Measurements from ENCODE around the gene SMIM1.
"Not testable (repeated sequence)": the region's sequence is repeated elsewhere in the genome, so short reads cannot be mapped to it uniquely, and the experiment has no call there.

SMIM1 gene

DNA sequence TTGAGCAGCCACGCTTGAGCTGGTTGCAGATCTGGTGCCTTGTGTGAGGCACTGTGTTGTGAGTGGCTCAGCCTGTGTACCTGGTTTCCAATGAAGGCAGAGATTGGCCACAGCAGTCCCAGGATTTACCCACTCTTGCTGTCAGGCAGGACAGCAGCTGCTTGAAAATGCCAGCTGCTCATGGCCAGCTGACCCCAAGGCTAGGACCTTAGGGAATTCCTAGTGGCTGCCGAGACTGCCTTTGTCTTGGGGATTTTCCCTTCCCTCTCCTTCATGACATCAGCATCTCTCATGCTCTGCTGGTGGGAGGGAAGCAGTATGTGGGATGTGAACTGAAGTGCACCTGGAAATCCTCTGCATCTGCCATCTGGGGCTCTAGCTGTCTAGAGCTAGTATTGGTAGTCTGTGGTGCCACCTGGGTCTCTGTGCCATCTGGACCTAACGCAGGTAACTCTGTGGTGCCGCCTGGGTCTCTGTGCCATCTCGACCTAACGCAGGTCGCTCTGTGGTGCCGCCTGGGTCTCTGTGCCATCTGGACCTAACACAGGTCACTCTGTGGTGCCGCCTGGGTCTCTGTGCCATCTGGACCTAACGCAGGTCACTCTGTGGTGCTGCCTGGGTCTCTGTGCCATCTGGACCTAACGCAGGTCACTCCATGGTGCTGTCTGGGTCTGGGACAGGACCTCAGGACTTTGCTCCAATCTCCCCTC, 27.6 kb downstream of the SMIM1 start:
- Histone ChIP-seq H3K4me3 (ENCODE audit: low read depth, low read length) (no peak overlapping the region), H3K36me3 (replicated peaks) (no peaks in the 10 kb centered on the region), H3K27me3 (replicated peaks) (no peaks in the 10 kb centered on the region), H3K27ac (no peak overlapping the region)
- in situ Hi-C loops (cut with HindIII; ENCODE audit: low pct_ligation_motif_present, low sequenced_read_pairs) = no loop called here
- TF ChIP-seq, protein P1, sequence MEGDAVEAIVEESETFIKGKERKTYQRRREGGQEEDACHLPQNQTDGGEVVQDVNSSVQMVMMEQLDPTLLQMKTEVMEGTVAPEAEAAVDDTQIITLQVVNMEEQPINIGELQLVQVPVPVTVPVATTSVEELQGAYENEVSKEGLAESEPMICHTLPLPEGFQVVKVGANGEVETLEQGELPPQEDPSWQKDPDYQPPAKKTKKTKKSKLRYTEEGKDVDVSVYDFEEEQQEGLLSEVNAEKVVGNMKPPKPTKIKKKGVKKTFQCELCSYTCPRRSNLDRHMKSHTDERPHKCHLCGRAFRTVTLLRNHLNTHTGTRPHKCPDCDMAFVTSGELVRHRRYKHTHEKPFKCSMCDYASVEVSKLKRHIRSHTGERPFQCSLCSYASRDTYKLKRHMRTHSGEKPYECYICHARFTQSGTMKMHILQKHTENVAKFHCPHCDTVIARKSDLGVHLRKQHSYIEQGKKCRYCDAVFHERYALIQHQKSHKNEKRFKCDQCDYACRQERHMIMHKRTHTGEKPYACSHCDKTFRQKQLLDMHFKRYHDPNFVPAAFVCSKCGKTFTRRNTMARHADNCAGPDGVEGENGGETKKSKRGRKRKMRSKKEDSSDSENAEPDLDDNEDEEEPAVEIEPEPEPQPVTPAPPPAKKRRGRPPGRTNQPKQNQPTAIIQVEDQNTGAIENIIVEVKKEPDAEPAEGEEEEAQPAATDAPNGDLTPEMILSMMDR (IDR thresholded peaks at IDR 0.05; ENCODE audit: low read depth, low read length, missing control alignments) = no peak
- DNase-seq = no peak

DNA sequence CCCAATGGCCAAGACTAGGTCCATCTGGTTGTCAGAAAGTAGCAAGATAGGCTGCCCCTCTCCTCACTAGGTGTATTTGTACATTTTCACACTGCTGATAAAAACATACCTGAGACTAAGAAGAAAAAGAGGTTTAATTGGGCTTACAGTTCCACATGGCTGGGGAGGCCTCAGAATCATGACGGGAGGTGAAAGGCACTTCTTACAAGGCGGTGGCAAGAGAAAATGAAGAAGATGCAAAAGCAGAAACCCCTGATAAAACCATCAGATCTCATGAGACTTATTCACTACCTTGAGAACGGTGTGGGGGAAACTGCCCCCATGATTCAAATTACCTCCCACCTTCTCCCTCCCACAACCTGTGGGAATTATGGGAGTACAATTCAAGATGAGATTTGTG, 28.2 kb downstream of the SMIM1 start:
- H3K36me3 ChIP-seq (replicated peaks); H3K27me3 ChIP-seq (replicated peaks); in situ Hi-C loops (cut with HindIII; ENCODE audit: low pct_ligation_motif_present, low sequenced_read_pairs); DNase-seq; H3K4me3 ChIP-seq (ENCODE audit: low read depth, low read length); H3K27ac ChIP-seq: not testable (repeated sequence)

DNA sequence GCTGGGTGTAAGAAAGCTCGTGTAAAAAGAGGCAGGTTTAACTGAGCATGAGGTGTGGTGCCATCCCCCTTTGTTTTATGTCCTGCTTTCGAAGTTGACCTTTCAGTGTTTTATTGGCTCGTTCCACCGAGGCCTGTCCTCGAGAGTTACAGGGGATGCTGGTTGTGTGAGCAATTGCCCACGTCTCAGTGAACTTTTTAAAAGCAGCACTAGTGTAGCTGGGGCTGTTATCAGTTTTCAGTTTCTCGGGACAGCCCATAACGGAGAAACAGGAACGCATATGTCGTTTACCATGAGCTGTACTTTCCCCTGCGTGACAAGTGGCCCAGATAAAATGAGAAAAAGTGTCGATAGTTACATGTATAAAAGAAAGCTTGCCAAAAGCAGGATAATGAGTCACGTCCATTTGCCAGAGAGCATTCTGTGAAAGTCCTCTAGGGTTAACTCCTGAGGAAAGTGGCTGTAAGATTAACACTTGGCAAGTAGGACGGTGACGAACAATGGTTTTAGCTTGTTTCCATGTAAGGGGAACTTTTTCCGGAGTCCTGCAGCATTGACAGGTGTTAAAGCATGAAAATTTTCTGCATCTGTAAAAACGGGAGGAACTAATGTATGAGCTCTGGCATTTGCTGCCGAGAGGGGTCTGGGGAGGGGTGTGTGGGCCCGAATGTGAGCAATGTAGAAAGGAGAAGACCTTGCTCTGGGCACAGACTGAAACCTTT, 31.5 kb downstream of the SMIM1 start:
- H3K36me3 ChIP-seq (replicated peaks) = no peaks in the 10 kb centered on the region
- no peak overlapping the region for H3K27ac ChIP-seq
- no peak overlapping the region for H3K4me3 ChIP-seq (ENCODE audit: low read depth, low read length)
- in situ Hi-C loops (cut with HindIII; ENCODE audit: low pct_ligation_motif_present, low sequenced_read_pairs) = no loop called here
- H3K27me3 ChIP-seq (replicated peaks) = no peaks in the 10 kb centered on the region
- TF ChIP-seq, protein P1 (IDR thresholded peaks at IDR 0.05; ENCODE audit: low read depth, low read length, missing control alignments) = no peak
- DNase-seq = no peak

DNA sequence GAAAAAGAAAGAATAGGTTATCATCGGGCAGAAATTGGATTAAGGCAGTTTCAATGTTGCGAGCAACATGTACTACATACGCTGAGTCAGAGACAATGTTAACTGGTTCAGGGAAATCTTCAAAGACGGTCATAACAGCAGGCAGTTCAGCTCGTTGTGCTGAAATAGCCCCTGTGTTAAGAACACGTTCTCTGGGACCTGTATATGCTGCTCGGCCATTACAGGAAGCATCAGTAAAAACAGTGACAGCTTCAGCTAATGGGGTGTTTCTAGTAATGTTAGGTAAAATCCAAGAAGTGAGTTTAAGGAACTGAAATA, 32.0 kb downstream of the SMIM1 start:
- H3K36me3 ChIP-seq (replicated peaks); H3K27ac ChIP-seq; DNase-seq; H3K27me3 ChIP-seq (replicated peaks); in situ Hi-C loops (cut with HindIII; ENCODE audit: low pct_ligation_motif_present, low sequenced_read_pairs); H3K4me3 ChIP-seq (ENCODE audit: low read depth, low read length): not testable (repeated sequence)

DNA sequence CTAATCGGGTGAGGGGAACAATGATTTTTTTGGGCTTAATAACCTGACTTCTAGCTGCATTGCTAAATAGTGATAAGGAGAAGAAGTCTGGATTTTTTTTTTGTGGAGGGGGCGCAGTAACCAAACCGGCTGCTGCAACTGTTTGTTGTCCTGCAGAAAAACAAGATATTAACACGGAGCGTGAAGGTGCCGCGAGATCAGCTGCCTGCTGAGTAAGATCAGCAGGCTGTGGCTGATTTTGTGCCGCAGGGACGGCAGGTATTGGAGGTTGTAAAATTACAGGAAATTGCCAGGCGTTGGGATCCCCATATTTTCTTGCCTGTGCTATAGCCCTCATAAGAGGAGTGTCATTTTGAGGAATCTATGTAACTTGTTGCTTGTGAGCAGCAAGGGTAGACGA, 32.5 kb downstream of the SMIM1 start:
- Histone ChIP-seq H3K27ac (no peak overlapping the region), H3K27me3 (replicated peaks) (no peaks in the 10 kb centered on the region), H3K36me3 (replicated peaks) (no peaks in the 10 kb centered on the region), H3K4me3 (ENCODE audit: low read depth, low read length) (no peak overlapping the region)
- TF ChIP-seq, protein P1 (IDR thresholded peaks at IDR 0.05; ENCODE audit: low read depth, low read length, missing control alignments) = no peak
- in situ Hi-C loops (cut with HindIII; ENCODE audit: low pct_ligation_motif_present, low sequenced_read_pairs) = no loop called here
- DNase-seq = no peak

DNA sequence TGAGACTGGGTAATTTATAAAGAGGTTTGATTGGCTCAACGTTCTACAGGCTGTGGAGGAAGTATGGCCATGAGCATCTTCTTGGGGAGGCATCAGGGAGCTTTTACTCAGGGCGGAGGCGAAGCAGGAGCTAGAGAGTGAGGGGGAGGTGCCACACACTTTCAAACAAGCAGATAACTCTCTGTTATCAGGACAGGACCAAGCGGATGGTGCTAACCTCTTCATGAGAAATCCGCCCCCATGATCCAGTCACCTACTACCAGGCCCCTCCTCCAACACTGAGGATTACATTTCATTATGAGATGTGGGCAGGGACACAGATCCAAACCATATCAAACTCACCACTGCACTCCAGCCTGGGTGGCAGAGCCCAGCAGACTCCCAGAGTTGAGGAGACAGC, 35.2 kb downstream of the SMIM1 start:
- Histone ChIP-seq H3K27ac (no peak overlapping the region), H3K27me3 (replicated peaks) (no peaks in the 10 kb centered on the region), H3K36me3 (replicated peaks) (no peaks in the 10 kb centered on the region), H3K4me3 (ENCODE audit: low read depth, low read length) (no peak overlapping the region)
- no peak for DNase-seq
- TF ChIP-seq, protein P1 (IDR thresholded peaks at IDR 0.05; ENCODE audit: low read depth, low read length, missing control alignments) = no peak
- in situ Hi-C loops (cut with HindIII; ENCODE audit: low pct_ligation_motif_present, low sequenced_read_pairs) = no loop called here

DNA sequence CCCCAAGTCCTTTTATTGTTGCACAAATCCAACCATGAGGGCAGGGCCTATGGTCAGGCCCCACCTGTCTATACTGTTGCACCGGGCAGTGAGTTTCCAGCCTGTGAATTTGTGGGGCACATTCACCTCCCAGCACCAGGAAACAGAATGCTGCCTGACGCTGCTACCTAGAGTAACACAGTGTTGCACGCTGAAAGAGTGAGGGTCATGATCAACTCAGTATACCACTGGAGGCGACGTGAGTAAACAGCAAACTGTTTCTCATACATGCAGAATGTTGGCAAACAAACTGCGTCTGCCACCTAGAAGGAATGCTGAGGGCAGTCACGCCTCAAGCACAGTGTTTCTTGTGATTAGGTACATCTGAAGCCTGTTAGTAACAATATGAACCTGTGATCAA, 37.1 kb downstream of the SMIM1 start:
- no peak overlapping the region for H3K27ac ChIP-seq
- in situ Hi-C loops (cut with HindIII; ENCODE audit: low pct_ligation_motif_present, low sequenced_read_pairs) = no loop called here
- no peak overlapping the region for H3K4me3 ChIP-seq (ENCODE audit: low read depth, low read length)
- no peak for DNase-seq
- TF ChIP-seq, protein P1 (IDR thresholded peaks at IDR 0.05; ENCODE audit: low read depth, low read length, missing control alignments) = no peak
- no peaks in the 10 kb centered on the region for H3K27me3 ChIP-seq (replicated peaks)
- no peaks in the 10 kb centered on the region for H3K36me3 ChIP-seq (replicated peaks)

DNA sequence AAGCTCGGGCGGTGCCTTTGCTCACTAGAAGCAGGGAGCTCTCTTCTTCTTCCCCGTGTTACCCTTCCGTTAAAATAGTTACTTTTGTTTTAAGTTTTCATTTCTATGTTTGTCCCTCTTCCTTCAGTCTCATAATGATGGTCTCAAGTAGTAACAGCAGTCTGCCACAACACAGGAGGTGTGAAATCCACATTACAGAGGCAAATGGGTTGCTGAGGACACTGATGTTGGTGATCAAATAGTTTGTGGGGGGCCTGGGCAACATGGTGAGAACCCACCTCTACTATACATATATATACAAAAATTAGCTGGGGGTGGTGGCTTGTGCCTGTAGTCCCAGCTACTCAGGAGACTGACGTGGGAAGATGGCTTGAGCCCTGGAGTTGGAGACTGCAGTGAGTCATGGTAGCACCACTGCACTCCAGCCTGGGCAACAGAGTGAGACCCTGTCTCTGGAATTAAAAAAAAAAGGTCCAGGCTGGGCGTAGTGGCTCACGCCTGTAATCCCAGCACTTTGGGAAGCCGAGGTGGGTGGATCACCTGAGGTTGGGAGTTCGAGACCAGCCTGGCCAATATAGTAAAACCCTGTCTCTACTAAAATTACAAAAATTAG, 37.7 kb downstream of the SMIM1 start:
- H3K27me3 ChIP-seq (replicated peaks); DNase-seq; H3K27ac ChIP-seq; H3K4me3 ChIP-seq (ENCODE audit: low read depth, low read length); H3K36me3 ChIP-seq (replicated peaks); in situ Hi-C loops (cut with HindIII; ENCODE audit: low pct_ligation_motif_present, low sequenced_read_pairs): not testable (repeated sequence)
